Measurements from ENCODE around the gene PPP1R16B.

- TF ChIP-seq POLR2AphosphoS5 (IDR thresholded peaks at IDR 0.05) (no peak), CTCF (IDR thresholded peaks at IDR 0.05) (no peak)
Observed at GRCh38 chr20:38769376-38770295, 35.9 kb upstream of the PPP1R16B start.

Data from upper lobe of left lung (tissue), 4 donors.